Measurements from ENCODE around the gene DENND1A. TPM values are rescaled to one million over a fixed set of nuclear protein-coding genes. Genes with fewer than 3 reads are reported as not detected.

DENND1A gene
- total RNA-seq, 2 donors from 2014 or later = 22.8 to 24.4 TPM

DNA sequence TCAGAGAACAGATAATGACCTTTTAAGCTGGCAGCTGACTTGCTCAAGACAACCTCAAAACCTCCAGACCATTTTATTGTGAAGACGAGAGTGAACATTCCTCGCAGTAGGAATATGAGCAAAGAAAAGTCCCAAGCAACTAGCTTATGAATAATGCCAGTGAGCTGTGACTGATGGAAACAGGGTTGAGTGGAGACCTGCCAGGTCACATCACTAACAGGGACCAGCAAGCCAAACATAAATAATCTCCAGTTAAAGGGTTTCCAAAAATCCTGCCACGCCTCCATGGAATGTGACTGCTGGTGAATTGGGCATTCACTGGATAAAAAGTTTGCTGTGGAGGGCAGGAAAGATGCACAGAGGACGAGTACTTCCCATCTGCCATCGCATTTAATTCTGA lies 388.5 kb downstream of the DENND1A start:
- DNase-seq (ENCODE audit: low spot score) = no peak

GRCh38 chr9:123540457-123540856 lies 389.5 kb downstream of the DENND1A start:
- DNase-seq (ENCODE audit: low spot score) = no peak
- intact Hi-C loops (cut with DNase I) = loop anchor here in 1 of 2 donors (10.0 kb wide), 1 partner anchor 504 kb away; no protein-coding TSS in a partner anchor

More for the DNA sequence above, 388.5 kb downstream of the DENND1A start:
- intact Hi-C loops (cut with DNase I) = loop anchor here in 1 of 2 donors (10.0 kb wide), 1 partner anchor 503 kb away; no protein-coding TSS in a partner anchor

DNA sequence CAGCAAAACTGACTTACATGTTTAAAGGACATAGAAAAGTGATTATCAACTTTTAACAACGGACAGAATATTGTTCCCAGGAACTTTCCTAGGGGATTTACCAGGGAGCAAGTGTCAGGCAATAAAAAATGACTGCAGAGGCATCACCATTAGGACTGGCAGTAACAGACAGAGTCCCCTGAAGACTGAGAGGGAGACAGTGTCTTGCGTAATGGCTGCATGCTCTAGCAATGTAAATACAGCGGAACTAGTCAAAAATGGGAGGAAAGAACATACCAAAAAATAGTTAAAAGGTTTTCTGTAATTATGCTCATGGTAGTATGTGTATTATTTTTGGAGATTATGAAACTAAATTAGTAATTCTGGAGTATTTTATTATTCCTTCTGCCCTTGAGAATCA lies 392.1 kb downstream of the DENND1A start:
- DNase-seq (ENCODE audit: low spot score) = no peak
- intact Hi-C loops (cut with DNase I) = no loop called here

- DNase-seq (ENCODE audit: low spot score) = no peak
- intact Hi-C loops (cut with DNase I) = no loop called here
These were observed 393.5 kb downstream of the DENND1A start for GRCh38 chr9:123536455-123536868.

DNA sequence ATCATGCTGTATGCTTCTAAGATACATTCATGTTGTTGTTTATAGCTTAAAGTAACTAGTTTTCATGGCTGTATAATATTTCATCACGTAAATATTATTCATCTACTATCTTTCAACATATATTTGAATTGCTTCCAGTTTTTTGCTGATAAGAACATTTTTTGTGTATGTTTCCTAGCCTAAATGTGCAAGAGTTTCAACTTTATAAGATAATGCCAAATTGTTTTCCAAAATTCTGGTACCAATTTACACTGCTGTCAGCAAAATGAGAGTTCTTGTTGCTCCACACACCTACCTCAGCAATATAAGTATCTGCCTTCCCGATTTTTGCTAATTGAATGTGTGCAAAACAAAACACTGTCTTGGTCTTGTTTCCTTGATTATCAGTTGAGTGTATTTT lies 395.6 kb downstream of the DENND1A start:
- no peak for DNase-seq (ENCODE audit: low spot score)
- intact Hi-C loops (cut with DNase I) = no loop called here

DNA sequence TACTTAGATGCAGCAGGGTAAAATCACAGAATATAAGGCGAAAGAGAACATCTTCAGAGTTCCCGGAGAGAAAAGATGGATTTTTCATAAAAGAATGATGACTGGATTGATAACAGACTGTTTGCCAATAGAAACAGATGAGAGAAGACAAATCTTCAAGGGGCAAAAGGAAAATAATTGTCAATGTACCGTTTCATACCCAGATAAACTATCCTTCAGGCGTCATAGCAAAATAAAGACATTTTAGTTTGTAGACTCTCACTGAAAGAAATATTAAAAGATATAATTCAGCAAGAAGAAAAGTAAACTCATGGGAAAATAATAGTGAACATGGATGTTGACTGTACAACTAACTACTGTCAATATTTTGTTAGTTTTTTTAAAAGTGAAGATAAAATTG lies 399.7 kb downstream of the DENND1A start:
- DNase-seq (ENCODE audit: low spot score) = no peak
- intact Hi-C loops (cut with DNase I) = no loop called here

DNA sequence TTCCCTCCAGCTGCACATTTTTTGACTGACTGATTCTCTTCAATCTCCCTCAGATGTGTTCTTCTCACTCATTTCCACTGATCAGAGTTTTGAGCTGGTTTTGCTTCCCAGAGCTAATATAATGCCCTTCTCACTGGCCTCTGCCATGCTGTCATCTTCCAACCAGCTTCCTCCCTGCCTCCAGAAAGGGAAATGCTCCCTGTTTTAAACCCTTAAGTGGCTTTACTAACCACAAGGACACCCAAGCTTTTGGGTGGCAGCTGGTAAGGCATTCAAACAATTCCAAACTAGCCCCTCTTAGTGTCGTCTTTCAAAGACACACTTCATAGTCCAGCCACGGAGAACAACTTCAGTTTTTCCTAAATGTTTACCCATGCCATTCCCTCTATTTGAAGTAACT lies 401.4 kb downstream of the DENND1A start:
- intact Hi-C loops (cut with DNase I) = loop anchor here in 1 of 2 donors (5.0 kb wide), 1 partner anchor 514 kb away; no protein-coding TSS in a partner anchor
- DNase-seq (ENCODE audit: low spot score) = no peak

GRCh38 chr9:123527981-123528380 lies 401.9 kb downstream of the DENND1A start:
- no peak for DNase-seq (ENCODE audit: low spot score)
- intact Hi-C loops (cut with DNase I) = loop anchor here in 1 of 2 donors (5.0 kb wide), 1 partner anchor 514 kb away; no protein-coding TSS in a partner anchor

DNA sequence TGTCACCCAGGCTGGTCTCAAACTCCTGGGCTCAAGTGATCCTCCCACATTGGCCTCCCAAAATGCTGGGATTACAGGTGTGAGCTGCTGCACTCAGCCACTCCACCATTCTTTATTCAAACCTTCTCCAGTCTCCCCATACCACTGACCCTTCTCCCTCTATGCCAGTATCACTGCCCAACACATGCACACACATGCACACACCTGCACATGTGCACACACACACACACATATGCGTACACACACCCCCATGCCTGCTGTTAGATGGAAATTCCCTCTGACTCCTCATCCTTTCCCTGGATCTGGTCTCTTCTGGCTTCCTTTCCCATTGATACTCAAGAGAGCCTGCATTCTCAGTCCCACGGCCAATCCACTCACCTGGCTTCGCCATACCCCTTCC lies 404.0 kb downstream of the DENND1A start:
- intact Hi-C loops (cut with DNase I) = loop anchor here in 1 of 2 donors (5.0 kb wide), 1 partner anchor 516 kb away; no protein-coding TSS in a partner anchor
- DNase-seq (ENCODE audit: low spot score) = no peak

- no peak for DNase-seq (ENCODE audit: low spot score)
- intact Hi-C loops (cut with DNase I) = loop anchor here in 1 of 2 donors (5.0 kb wide), 1 partner anchor 517 kb away; no protein-coding TSS in a partner anchor
These were observed 404.5 kb downstream of the DENND1A start for GRCh38 chr9:123525424-123525823.

DNA sequence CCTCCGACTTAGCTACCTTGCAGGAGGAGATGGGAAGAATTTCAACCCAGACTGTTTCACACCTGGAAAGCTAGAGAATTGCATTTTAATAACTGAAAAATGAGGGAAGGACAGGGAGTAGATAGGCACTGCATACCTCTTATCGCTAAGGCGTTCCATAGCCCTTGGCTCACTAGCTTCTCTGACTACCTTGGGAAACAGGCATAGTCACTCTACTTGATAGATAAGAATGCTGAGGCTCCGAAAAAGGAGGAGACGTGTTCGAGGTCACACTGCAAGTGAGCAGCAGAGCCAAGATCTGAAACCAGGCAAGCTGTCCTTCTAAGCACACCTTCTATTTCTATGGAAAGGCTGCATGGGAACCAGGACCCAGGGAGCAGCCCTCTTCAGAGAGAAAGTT lies 405.1 kb downstream of the DENND1A start:
- DNase-seq (ENCODE audit: low spot score) = no peak
- intact Hi-C loops (cut with DNase I) = loop anchor here in 1 of 2 donors (5.0 kb wide), 1 partner anchor 517 kb away; no protein-coding TSS in a partner anchor

DNA sequence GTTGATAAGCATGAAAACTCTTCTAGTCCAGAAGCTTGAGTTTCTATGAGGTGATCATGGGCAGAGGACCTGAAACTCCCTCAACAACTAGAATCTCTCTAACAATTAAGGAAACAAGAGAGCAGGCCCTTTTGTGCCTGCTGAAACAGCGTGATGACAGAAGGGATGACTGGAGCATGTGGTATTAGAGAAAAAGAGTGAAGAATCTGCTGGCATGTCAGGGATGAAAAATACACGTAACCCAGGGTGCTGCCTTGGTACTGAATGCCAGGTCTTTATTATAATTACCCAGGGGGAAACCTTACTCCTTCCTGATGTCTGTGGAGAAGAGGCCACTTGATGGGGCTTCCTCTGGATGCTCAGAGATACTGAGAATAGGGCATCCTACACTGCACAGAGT lies 406.1 kb downstream of the DENND1A start:
- no peak for DNase-seq (ENCODE audit: low spot score)
- intact Hi-C loops (cut with DNase I) = no loop called here

- intact Hi-C loops (cut with DNase I) = no loop called here
- no peak for DNase-seq (ENCODE audit: low spot score)
These were observed 406.9 kb downstream of the DENND1A start for GRCh38 chr9:123523001-123523400.

DNA sequence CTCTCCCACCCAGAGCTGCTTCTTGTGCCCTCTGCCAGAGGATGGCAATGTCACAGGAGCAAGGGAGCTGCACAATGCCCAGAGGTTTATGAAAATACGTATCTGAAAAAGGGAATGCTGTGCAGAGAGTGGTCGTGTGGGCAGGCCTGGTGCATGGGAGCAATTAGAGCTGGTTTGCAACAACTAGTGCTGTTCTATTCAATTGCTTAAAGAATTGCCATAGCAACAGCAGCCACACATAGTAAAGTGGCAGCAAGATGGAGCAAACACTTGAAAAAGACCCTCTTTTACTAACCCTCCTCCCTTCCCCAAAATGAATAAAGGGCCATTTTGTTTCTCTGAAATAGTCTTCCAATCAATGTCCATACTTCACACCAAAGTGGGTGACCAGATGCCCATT lies 407.7 kb downstream of the DENND1A start:
- no peak for DNase-seq (ENCODE audit: low spot score)
- intact Hi-C loops (cut with DNase I) = no loop called here

DNA sequence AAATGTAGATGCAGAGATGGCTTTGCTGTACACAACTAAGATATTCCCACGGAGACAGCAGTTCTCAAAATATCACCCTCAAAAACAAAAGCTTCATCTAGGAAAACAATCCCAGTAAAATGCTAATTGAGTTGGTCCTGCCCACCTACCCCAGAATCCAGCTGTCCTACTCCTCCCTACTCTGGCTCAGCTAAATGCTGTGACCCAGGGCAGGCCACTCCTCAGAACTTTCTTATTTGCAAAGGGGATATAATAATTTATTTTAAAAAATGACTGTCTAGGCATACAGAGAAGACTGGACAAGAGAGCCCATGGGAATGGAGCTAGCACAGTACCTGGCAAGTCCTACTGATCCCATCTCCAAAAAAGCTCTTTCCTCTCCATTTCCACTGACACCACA lies 411.6 kb downstream of the DENND1A start:
- no peak for DNase-seq (ENCODE audit: low spot score)
- intact Hi-C loops (cut with DNase I) = no loop called here

DNA sequence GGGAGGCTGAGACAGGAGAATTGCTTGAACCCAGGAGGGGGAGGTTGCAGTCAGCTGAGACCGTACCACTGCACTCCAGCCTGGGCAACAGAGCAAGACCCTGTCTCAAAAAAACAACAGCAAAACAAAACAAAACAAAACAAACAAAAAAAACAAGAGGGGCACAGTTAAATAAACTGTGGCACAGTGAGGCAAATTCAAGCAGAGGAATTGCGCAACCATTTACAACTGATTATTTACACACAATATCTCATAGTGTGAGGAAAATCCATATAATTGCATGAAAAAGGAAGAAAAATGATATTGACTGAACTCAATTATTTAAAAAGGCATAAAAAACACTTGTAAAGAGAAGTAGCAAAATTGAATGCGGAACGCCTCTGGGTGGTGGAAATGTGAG lies 412.4 kb downstream of the DENND1A start:
- intact Hi-C loops (cut with DNase I) = no loop called here
- no peak for DNase-seq (ENCODE audit: low spot score)

DNA sequence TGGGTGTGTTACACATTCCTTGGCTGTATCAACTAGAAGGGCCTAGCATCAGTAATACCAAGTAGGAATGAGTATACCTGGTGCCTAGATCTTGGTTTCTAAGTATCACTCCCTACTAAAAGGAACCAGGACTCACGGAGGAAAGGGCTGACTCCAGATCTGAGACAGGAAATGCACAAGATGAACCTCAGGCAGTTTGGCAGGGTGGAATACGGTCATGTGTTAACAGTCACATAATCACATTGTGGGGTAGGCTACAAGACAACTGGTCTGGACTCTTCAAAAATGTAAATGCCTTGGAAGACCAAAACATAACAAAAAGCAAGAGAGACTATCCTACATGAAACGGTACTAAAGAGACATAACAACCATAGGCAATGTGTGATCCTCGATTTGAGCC lies 415.2 kb downstream of the DENND1A start:
- intact Hi-C loops (cut with DNase I) = no loop called here
- DNase-seq (ENCODE audit: low spot score) = no peak

- intact Hi-C loops (cut with DNase I) = no loop called here
- DNase-seq (ENCODE audit: low spot score) = no peak
These were observed 416.4 kb downstream of the DENND1A start for GRCh38 chr9:123513554-123513953.

GRCh38 chr9:123511326-123512277 lies 418.3 kb downstream of the DENND1A start:
- no peak for DNase-seq (ENCODE audit: low spot score)
- intact Hi-C loops (cut with DNase I) = no loop called here

GRCh38 chr9:123509646-123510045 lies 420.3 kb downstream of the DENND1A start:
- intact Hi-C loops (cut with DNase I) = no loop called here
- DNase-seq (ENCODE audit: low spot score) = no peak

DNA sequence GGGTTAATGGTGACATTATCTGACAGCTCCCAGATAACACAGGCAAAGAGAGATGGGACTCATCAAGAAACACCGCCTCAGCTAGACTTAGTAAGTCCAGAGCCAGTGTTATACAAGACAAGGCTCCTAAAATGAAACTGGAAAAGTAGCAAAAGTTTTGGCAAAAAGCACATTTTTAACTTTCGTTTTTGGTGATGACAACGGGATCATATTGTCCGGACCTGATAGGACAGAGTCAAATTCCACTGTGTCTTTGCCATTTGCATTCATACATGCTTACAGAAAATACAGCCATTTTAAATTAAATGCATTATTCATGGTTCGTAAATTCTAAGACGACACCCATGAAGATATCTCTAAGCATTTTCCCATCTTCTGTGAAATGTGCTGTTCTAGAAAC lies 421.9 kb downstream of the DENND1A start:
- intact Hi-C loops (cut with DNase I) = no loop called here
- no peak for DNase-seq (ENCODE audit: low spot score)

Measured in posterior vena cava (tissue), 2 donors.